ENCODE results near the gene BTBD3. TPM values are rescaled to one million over a fixed set of nuclear protein-coding genes. Genes with fewer than 3 reads are reported as not detected.

The BTBD3 gene
- total RNA-seq: 10.0 TPM

GRCh38 chr20:11917663-11918062 is at the start of gene BTBD3:
BTBD3 (plus strand) TSS chr20:11917893; CDS start chr20:11918276, 383 bp downstream.
- ATAC-seq: peak; percentile 85

- ATAC-seq: no peak
Observed at GRCh38 chr20:11869641-11870040, 48.1 kb upstream of the BTBD3 start.

GRCh38 chr20:11870411-11870810 is 47.3 kb upstream of the BTBD3 start:
- no peak for ATAC-seq

- ATAC-seq: no peak
Observed at GRCh38 chr20:11876555-11876954, 41.1 kb upstream of the BTBD3 start.

- ATAC-seq: peak; percentile 88
Observed at GRCh38 chr20:11880680-11881079, 37.0 kb upstream of the BTBD3 start.

GRCh38 chr20:11881449-11881848 is 36.2 kb upstream of the BTBD3 start:
- ATAC-seq: no peak

GRCh38 chr20:11882651-11883050 is 35.0 kb upstream of the BTBD3 start:
- no peak for ATAC-seq

GRCh38 chr20:11888648-11889047 is 29.0 kb upstream of the BTBD3 start:
- ATAC-seq: no peak

- peak; percentile 94 for ATAC-seq
Observed at GRCh38 chr20:11890331-11891076, 27.2 kb upstream of the BTBD3 start.

- ATAC-seq: peak; percentile 49
Observed at GRCh38 chr20:11891077-11891775, 26.5 kb upstream of the BTBD3 start.

GRCh38 chr20:11891776-11892545 is 25.7 kb upstream of the BTBD3 start:
- ATAC-seq: peak; percentile 38

GRCh38 chr20:11894062-11894461 is 23.6 kb upstream of the BTBD3 start:
- no peak for ATAC-seq

GRCh38 chr20:11895861-11896387 is 21.8 kb upstream of the BTBD3 start:
- no peak for ATAC-seq

GRCh38 chr20:11901127-11901526 is 16.6 kb upstream of the BTBD3 start:
- no peak for ATAC-seq

- ATAC-seq: no peak
Observed at GRCh38 chr20:11902285-11902697, 15.4 kb upstream of the BTBD3 start.

- no peak for ATAC-seq
Observed at GRCh38 chr20:11905460-11906179, 12.1 kb upstream of the BTBD3 start.

GRCh38 chr20:11906626-11907480 is 10.8 kb upstream of the BTBD3 start:
- ATAC-seq: peak; percentile 98

- no peak for ATAC-seq
Observed at GRCh38 chr20:11907621-11908020, 10.1 kb upstream of the BTBD3 start.

- peak; percentile 77 for ATAC-seq
Observed at GRCh38 chr20:11912013-11912658, 5.6 kb upstream of the BTBD3 start.

GRCh38 chr20:11912659-11913415 is 4.9 kb upstream of the BTBD3 start:
- peak; percentile 89 for ATAC-seq

All from esophagus mucosa (tissue), 1 donor.